Neuron (in vitro differentiated cells): ENCODE data around the gene FAN1.
A peak's percentile ranks its signal among the peaks of the same experiment; 100 is the strongest.

Source experiments
- H2AFZ ChIP-seq: one replicate; pipeline ENCODE4 v1.6.1; 2013; ENCODE audit warnings: low read depth, mild to moderate bottlenecking, inconsistent platforms, low read length, moderate library complexity
- H3K27me3 ChIP-seq: one replicate; pipeline ENCODE4 v1.6.1; 2013; ENCODE audit warnings: low read length; ENCODE audit not compliant: insufficient read depth
- H3K36me3 ChIP-seq: one replicate; pipeline ENCODE4 v1.6.1; 2013; ENCODE audit warnings: low read length; ENCODE audit not compliant: insufficient read depth
- H3K4me1 ChIP-seq: one replicate; pipeline ENCODE4 v1.6.1; 2013; ENCODE audit warnings: low read length; ENCODE audit not compliant: insufficient read depth
- H3K4me3 ChIP-seq: 2 replicates; pipeline ENCODE4 v1.5.1; 2013; ENCODE audit warnings: mild to moderate bottlenecking, low read length, moderate library complexity
- H3K9me3 ChIP-seq: one replicate; pipeline ENCODE4 v1.6.1; 2013; ENCODE audit warnings: low read length

Gene FAN1

GRCh38 chr15:30901889-30902288, 1.8 kb upstream of the FAN1 start:
- no peak overlapping the region for H2AFZ ChIP-seq
- no peaks in the 10 kb centered on the region for H3K27me3 ChIP-seq
- no peak overlapping the region for H3K4me3 ChIP-seq
- peaks cover 3% of the 10 kb centered on the region for H3K4me1 ChIP-seq
- peaks cover 9% of the 10 kb centered on the region for H3K36me3 ChIP-seq
- no peaks in the 10 kb centered on the region for H3K9me3 ChIP-seq

- peak overlapping the region; percentile 72 for H3K4me3 ChIP-seq
- no peaks in the 10 kb centered on the region for H3K27me3 ChIP-seq
- H3K4me1 ChIP-seq: peaks cover 3% of the 10 kb centered on the region
- no peak overlapping the region for H2AFZ ChIP-seq
- peaks cover 24% of the 10 kb centered on the region for H3K36me3 ChIP-seq
- H3K9me3 ChIP-seq: no peaks in the 10 kb centered on the region
These were observed 1.1 kb downstream of the FAN1 start for GRCh38 chr15:30904812-30905211.

- no peak overlapping the region for H3K4me3 ChIP-seq
- no peaks in the 10 kb centered on the region for H3K9me3 ChIP-seq
- H3K36me3 ChIP-seq: peaks cover 30% of the 10 kb centered on the region
- H3K27me3 ChIP-seq: no peaks in the 10 kb centered on the region
- no peak overlapping the region for H2AFZ ChIP-seq
- H3K4me1 ChIP-seq: peaks cover 3% of the 10 kb centered on the region
These were observed 2.1 kb downstream of the FAN1 start for GRCh38 chr15:30905821-30906220.

GRCh38 chr15:30906366-30906765, 2.7 kb downstream of the FAN1 start:
- Histone ChIP-seq H3K4me1 (peaks cover 3% of the 10 kb centered on the region), H2AFZ (no peak overlapping the region), H3K9me3 (no peaks in the 10 kb centered on the region), H3K27me3 (no peaks in the 10 kb centered on the region), H3K36me3 (peaks cover 34% of the 10 kb centered on the region), H3K4me3 (no peak overlapping the region)

GRCh38 chr15:30913761-30914160, 10.0 kb downstream of the FAN1 start:
- Histone ChIP-seq H3K4me1 (no peaks in the 10 kb centered on the region), H3K36me3 (peaks cover 80% of the 10 kb centered on the region), H2AFZ (no peak overlapping the region), H3K4me3 (no peak overlapping the region), H3K27me3 (no peaks in the 10 kb centered on the region), H3K9me3 (no peaks in the 10 kb centered on the region)

- Histone ChIP-seq H3K27me3 (no peaks in the 10 kb centered on the region), H3K4me1 (peaks cover 5% of the 10 kb centered on the region), H3K9me3 (no peaks in the 10 kb centered on the region), H3K36me3 (peaks cover 75% of the 10 kb centered on the region), H2AFZ (no peak overlapping the region), H3K4me3 (no peak overlapping the region)
These were observed 13.3 kb downstream of the FAN1 start for GRCh38 chr15:30917013-30917412.

- H3K4me3 ChIP-seq: no peak overlapping the region
- no peaks in the 10 kb centered on the region for H3K27me3 ChIP-seq
- H3K4me1 ChIP-seq: peaks cover 11% of the 10 kb centered on the region
- H3K9me3 ChIP-seq: no peaks in the 10 kb centered on the region
- peaks cover 74% of the 10 kb centered on the region for H3K36me3 ChIP-seq
- H2AFZ ChIP-seq: no peak overlapping the region
These were observed 14.0 kb downstream of the FAN1 start for GRCh38 chr15:30917675-30918074.

- Histone ChIP-seq H3K4me3 (no peak overlapping the region), H3K27me3 (no peaks in the 10 kb centered on the region), H2AFZ (no peak overlapping the region), H3K36me3 (peaks cover 70% of the 10 kb centered on the region), H3K9me3 (no peaks in the 10 kb centered on the region), H3K4me1 (peaks cover 14% of the 10 kb centered on the region)
These were observed 14.7 kb downstream of the FAN1 start for GRCh38 chr15:30918366-30918765.

GRCh38 chr15:30919877-30920550, 16.3 kb downstream of the FAN1 start:
- Histone ChIP-seq H3K36me3 (peaks cover 69% of the 10 kb centered on the region), H3K4me3 (no peak overlapping the region), H3K4me1 (peaks cover 14% of the 10 kb centered on the region), H2AFZ (no peak overlapping the region), H3K27me3 (no peaks in the 10 kb centered on the region), H3K9me3 (no peaks in the 10 kb centered on the region)

- no peak overlapping the region for H3K4me3 ChIP-seq
These were observed 17.4 kb downstream of the FAN1 start for GRCh38 chr15:30921106-30921505.

GRCh38 chr15:30921781-30922479, 18.2 kb downstream of the FAN1 start:
- peaks cover 72% of the 10 kb centered on the region for H3K36me3 ChIP-seq
- no peak overlapping the region for H2AFZ ChIP-seq
- no peaks in the 10 kb centered on the region for H3K9me3 ChIP-seq
- peaks cover 14% of the 10 kb centered on the region for H3K4me1 ChIP-seq
- H3K27me3 ChIP-seq: no peaks in the 10 kb centered on the region
- no peak overlapping the region for H3K4me3 ChIP-seq

More at GRCh38 chr15:30921106-30921505, 17.4 kb downstream of the FAN1 start:
- H3K36me3 ChIP-seq: peaks cover 72% of the 10 kb centered on the region
- H3K27me3 ChIP-seq: no peaks in the 10 kb centered on the region
- no peak overlapping the region for H2AFZ ChIP-seq
- H3K4me1 ChIP-seq: peaks cover 14% of the 10 kb centered on the region
- no peaks in the 10 kb centered on the region for H3K9me3 ChIP-seq

- Histone ChIP-seq H2AFZ (no peak overlapping the region), H3K36me3 (peaks cover 73% of the 10 kb centered on the region), H3K27me3 (no peaks in the 10 kb centered on the region), H3K4me1 (peaks cover 14% of the 10 kb centered on the region), H3K4me3 (no peak overlapping the region), H3K9me3 (no peaks in the 10 kb centered on the region)
These were observed 19.0 kb downstream of the FAN1 start for GRCh38 chr15:30922480-30923311.

- H3K27me3 ChIP-seq: no peaks in the 10 kb centered on the region
- no peak overlapping the region for H2AFZ ChIP-seq
- no peak overlapping the region for H3K4me3 ChIP-seq
- H3K9me3 ChIP-seq: no peaks in the 10 kb centered on the region
- peaks cover 14% of the 10 kb centered on the region for H3K4me1 ChIP-seq
- peaks cover 73% of the 10 kb centered on the region for H3K36me3 ChIP-seq
These were observed 19.7 kb downstream of the FAN1 start for GRCh38 chr15:30923429-30923828.
